Right lobe of liver (tissue), 4 donors: ENCODE results near the gene SYNM.

ENCODE experiments used
- CTCF ChIP-seq, 4 donors: fragments of 200-600 bp in 3 of 4; fragments of 450-650 bp in 1 of 4; IDR thresholded peaks; one replicate each; pipeline versions ENCODE4 v1.5.1 to v1.8.0; 2016 to 2022; ENCODE audit warnings: antibody characterized with exemption in 4 of 4, mild to moderate bottlenecking in 2 of 4
- POLR2A ChIP-seq: fragments of 450-650 bp; IDR thresholded peaks from one replicate; pipeline ENCODE4 v1.6.1; 2017; ENCODE audit warnings: antibody characterized with exemption, mild to moderate bottlenecking
- donor health status: DM: no; HTN: no; CAD: no.
- donor health status: DM: no; HTN: no; CAD: no.
- donor health status: DM: no; HTN: yes; CAD: no.

GRCh38 chr15:99123713-99124451, 19.0 kb downstream of the SYNM start:
- no peak for TF ChIP-seq CTCF (IDR thresholded peaks at IDR 0.05)
- no peak for TF ChIP-seq POLR2A
